Stimulated activated naive CD4-positive, alpha-beta T cell treated with Interleukin-2 at 50 U/mL for 16 hours (primary cell): ENCODE data around the gene TPPP3.

Experiments used
- DNase-seq: peaks from one replicate; lab custom pipeline; 2025; lab: John Stamatoyannopoulos, UW

Gene TPPP3

DNA sequence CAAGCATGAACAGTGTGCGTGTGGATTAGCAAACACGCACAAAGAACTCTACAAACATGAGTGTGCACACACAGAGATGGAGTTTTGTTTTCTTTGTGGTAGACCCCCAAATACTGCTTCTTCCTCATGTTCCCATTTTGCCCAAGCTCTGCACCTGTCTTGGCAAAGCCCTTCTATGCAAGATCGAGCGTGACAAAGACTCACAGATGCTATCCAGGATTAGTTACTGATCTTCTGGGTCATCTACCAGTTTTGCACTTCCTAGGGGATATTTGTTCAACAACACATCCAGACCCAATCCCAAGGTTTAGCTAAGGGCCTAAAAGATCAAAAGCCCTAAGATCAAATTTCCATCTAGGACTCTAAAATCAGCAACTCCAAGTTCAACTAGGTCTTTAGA, 50.7 kb downstream of the TPPP3 start:
- DNase-seq: no peak

DNA sequence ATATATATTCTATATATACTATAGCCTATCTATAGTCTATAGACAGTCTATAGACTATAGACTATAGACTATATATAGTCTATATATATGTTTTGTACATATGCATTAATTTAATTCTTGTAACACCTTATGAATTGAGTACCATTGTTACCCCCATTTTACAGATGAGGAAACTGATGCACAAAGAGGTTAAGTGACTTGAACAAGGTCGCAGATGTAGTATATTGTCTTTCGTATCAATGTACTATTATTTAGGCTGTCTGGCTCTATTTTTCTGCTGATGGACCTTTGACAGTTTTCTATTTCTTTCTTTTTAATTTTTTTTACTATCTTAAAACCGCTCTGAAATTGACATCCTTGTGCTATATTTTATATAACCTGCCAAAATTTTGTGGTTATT, 52.0 kb downstream of the TPPP3 start:
- DNase-seq: no peak
